Stimulated activated naive CD4-positive, alpha-beta T cell treated with Interleukin-2 at 50 U/mL for 16 hours (primary cell): ENCODE data around the gene RARA.

ENCODE experiments used
- DNase-seq: peaks from one replicate; lab custom pipeline; 2025; lab: John Stamatoyannopoulos, UW

RARA gene

GRCh38 chr17:40329839-40330794 is 21.1 kb downstream of the RARA start:
- DNase-seq = no peak

- no peak for DNase-seq
Measured at GRCh38 chr17:40330850-40331470, 22.0 kb downstream of the RARA start.

- no peak for DNase-seq
Measured at GRCh38 chr17:40331743-40332641, 23.0 kb downstream of the RARA start.

GRCh38 chr17:40333781-40334448 is 24.9 kb downstream of the RARA start:
- no peak for DNase-seq

- no peak for DNase-seq
Measured at GRCh38 chr17:40335620-40336019, 26.6 kb downstream of the RARA start.

GRCh38 chr17:40337351-40337750 is 28.4 kb downstream of the RARA start:
- DNase-seq = no peak

GRCh38 chr17:40338058-40338457 is 29.1 kb downstream of the RARA start:
- no peak for DNase-seq

GRCh38 chr17:40338941-40339649 is 30.1 kb downstream of the RARA start:
- no peak for DNase-seq

GRCh38 chr17:40340327-40340726 is 31.3 kb downstream of the RARA start:
- no peak for DNase-seq

- peak; percentile 79 for DNase-seq
Measured at GRCh38 chr17:40340880-40341807, 32.2 kb downstream of the RARA start.

- no peak for DNase-seq
Measured at GRCh38 chr17:40341808-40342503, 33.0 kb downstream of the RARA start.

GRCh38 chr17:40342504-40343218 is 33.7 kb downstream of the RARA start:
- DNase-seq = no peak

GRCh38 chr17:40343219-40344119 is 34.5 kb downstream of the RARA start:
- DNase-seq = no peak

GRCh38 chr17:40344421-40345160 is 35.6 kb downstream of the RARA start:
- no peak for DNase-seq

GRCh38 chr17:40345161-40345993 is 36.4 kb downstream of the RARA start:
- no peak for DNase-seq
